Activated B cell treated with CpG ODN at 0.5 μM for 24 hours (primary cell): ENCODE results near the gene PDE6D. TPM values are rescaled to one million over a fixed set of nuclear protein-coding genes. Genes with fewer than 3 reads are reported as not detected.

Experiments
- ATAC-seq: fragments of 200-7000 bp; cut with Tn5 transposase; one replicate; pipeline ENCODE4 v1.10.0; 2021; ENCODE audit warnings: low read depth, mild to moderate bottlenecking, moderate library complexity
- CTCF ChIA-PET: fragments of 350-600 bp; sonication (Branson Sonifier 250); formaldehyde crosslinking; loops from one replicate; lab custom pipeline; 2021; ENCODE audit warnings: antibody characterized with exemption; lab: Charles Lee
- POLR2A ChIA-PET: fragments of 350-600 bp; sonication (Branson Sonifier 250); formaldehyde crosslinking; loops from one replicate; lab custom pipeline; 2021; ENCODE audit warnings: antibody characterized with exemption; lab: Charles Lee
- DNase-seq: peaks from one replicate; pipeline ENCODE4 v3.0.0; 2022
- H3K27ac Mint-ChIP-seq: one replicate; pipeline ENCODE4 v1.8.0; 2020; ENCODE audit warnings: mixed read lengths
- H3K27me3 Mint-ChIP-seq: one replicate; pipeline ENCODE4 v1.8.0; 2021; ENCODE audit warnings: mixed read lengths
- H3K36me3 Mint-ChIP-seq: one replicate; pipeline ENCODE4 v1.8.0; 2021; ENCODE audit warnings: low read depth, mixed read lengths
- H3K4me1 Mint-ChIP-seq: one replicate; pipeline ENCODE4 v1.8.0; 2021; ENCODE audit warnings: mixed read lengths
- H3K4me3 Mint-ChIP-seq: one replicate; pipeline ENCODE4 v1.8.0; 2020; ENCODE audit warnings: mild to moderate bottlenecking, mixed read lengths
- H3K9me3 Mint-ChIP-seq: one replicate; pipeline ENCODE4 v1.8.0; 2020; ENCODE audit warnings: mixed read lengths
- CTCF ChIP-seq: fragments of 200-600 bp; IDR thresholded peaks from one replicate; pipeline ENCODE4 v1.8.0; 2022; ENCODE audit warnings: antibody characterized with exemption, mild to moderate bottlenecking
- intact Hi-C: fragments of 100-400 bp; cut with micrococcal nuclease; formaldehyde crosslinking; loops from one replicate; pipeline ENCODE4 v1.15.1; 2024
- total RNA-seq: library from RNA; stranded (reverse); gene quantifications from 2 replicates; pipeline ENCODE4 v1.2.3, GENCODE V29; 2022

The PDE6D gene
- total RNA-seq, 1 donor from 2014 or later = 41.3 TPM

- intact Hi-C loops = no loop called here
- H3K4me1 Mint-ChIP-seq = peaks cover 59% of the 10 kb centered on the region
- TF ChIP-seq CTCF = no peak
- CTCF ChIA-PET = interaction anchor here (0.6 to 20.2 kb wide), 7 partner anchors 9 to 74 kb away, joined by 3 to 429 read pairs (median 3); partner anchors contain the start of gene PTMA
- H3K4me3 Mint-ChIP-seq = peak overlapping the region; percentile 15
- peak; percentile 51 for ATAC-seq
- no peaks in the 10 kb centered on the region for H3K9me3 Mint-ChIP-seq
- peak overlapping the region; percentile 18 for H3K27ac Mint-ChIP-seq
- POLR2A ChIA-PET = interaction anchor here (0.7 to 12.0 kb wide), 10 partner anchors 10 to 1013 kb away, joined by 3 to 280 read pairs (median 5); partner anchors contain the start of gene PTMA
- no peak for DNase-seq
- H3K27me3 Mint-ChIP-seq = no peaks in the 10 kb centered on the region
- no peaks in the 10 kb centered on the region for H3K36me3 Mint-ChIP-seq
These were observed 96.5 kb downstream of the PDE6D start for GRCh38 chr2:231684314-231685223.

GRCh38 chr2:231683292-231684235 is 97.5 kb downstream of the PDE6D start:
- H3K27me3 Mint-ChIP-seq = no peaks in the 10 kb centered on the region
- H3K4me3 Mint-ChIP-seq = no peak overlapping the region
- POLR2A ChIA-PET = interaction anchor here (0.5 to 12.0 kb wide), 13 partner anchors 10 to 220 kb away, joined by 3 to 280 read pairs (median 4); partner anchors contain the start of gene PTMA
- H3K9me3 Mint-ChIP-seq = no peaks in the 10 kb centered on the region
- no peak for TF ChIP-seq CTCF
- ATAC-seq (no peak), DNase-seq (no peak)
- H3K27ac Mint-ChIP-seq = no peak overlapping the region
- H3K36me3 Mint-ChIP-seq = no peaks in the 10 kb centered on the region
- CTCF ChIA-PET = interaction anchor here (1.4 to 20.2 kb wide), 5 partner anchors 25 to 73 kb away, joined by 3 to 429 read pairs (median 7); partner anchors contain the start of gene PTMA
- H3K4me1 Mint-ChIP-seq = peaks cover 63% of the 10 kb centered on the region
- intact Hi-C loops = no loop called here

GRCh38 chr2:231682603-231683291 is 98.3 kb downstream of the PDE6D start:
- Mint-ChIP-seq H3K4me3 (peak overlapping the region; percentile 62), H3K27ac (peak overlapping the region; percentile 65)

More at GRCh38 chr2:231682603-231683291, 98.3 kb downstream of the PDE6D start:
- DNase-seq (no peak), ATAC-seq (no peak)
- Mint-ChIP-seq H3K36me3 (no peaks in the 10 kb centered on the region), H3K4me1 (peaks cover 62% of the 10 kb centered on the region), H3K27me3 (no peaks in the 10 kb centered on the region), H3K9me3 (no peaks in the 10 kb centered on the region)
- intact Hi-C loops = no loop called here
- no peak for TF ChIP-seq CTCF
- ChIA-PET CTCF (interaction anchor here (0.9 to 20.2 kb wide), 3 partner anchors 24 to 32 kb away, joined by 3 to 429 read pairs (median 4); partner anchors contain the start of gene PTMA), POLR2A (interaction anchor here (0.6 to 12.0 kb wide), 10 partner anchors 10 to 78 kb away, joined by 3 to 280 read pairs (median 4); partner anchors contain the start of gene PTMA)

Other genes with a start within 250 kb of the PDE6D start
- not detected in 2 replicates for gene TEX44, start 188.4 kb downstream of the PDE6D start, total RNA-seq
- gene PTMA, start 72.8 kb downstream of the PDE6D start, total RNA-seq = 1,531 and 1,680 TPM in 2 replicates
- gene COPS7B, start 5.2 kb upstream of the PDE6D start, total RNA-seq = 49.9 and 54.5 TPM in 2 replicates
- gene NPPC, start 145.1 kb upstream of the PDE6D start, total RNA-seq = not detected in 2 replicates
- gene DIS3L2, start 180.4 kb upstream of the PDE6D start, total RNA-seq = 59.9 and 65.9 TPM in 2 replicates